GOT3 (cell line): ENCODE measurements around the gene KCTD21.
"Not testable (repeated sequence)": the region's sequence is repeated elsewhere in the genome, so short reads cannot be mapped to it uniquely, and the experiment has no call there.

Experiments
- DNase-seq: peaks from one replicate; lab custom pipeline; 2025; ENCODE audit warnings: mixed read lengths; lab: John Stamatoyannopoulos, UW

KCTD21 gene

DNA sequence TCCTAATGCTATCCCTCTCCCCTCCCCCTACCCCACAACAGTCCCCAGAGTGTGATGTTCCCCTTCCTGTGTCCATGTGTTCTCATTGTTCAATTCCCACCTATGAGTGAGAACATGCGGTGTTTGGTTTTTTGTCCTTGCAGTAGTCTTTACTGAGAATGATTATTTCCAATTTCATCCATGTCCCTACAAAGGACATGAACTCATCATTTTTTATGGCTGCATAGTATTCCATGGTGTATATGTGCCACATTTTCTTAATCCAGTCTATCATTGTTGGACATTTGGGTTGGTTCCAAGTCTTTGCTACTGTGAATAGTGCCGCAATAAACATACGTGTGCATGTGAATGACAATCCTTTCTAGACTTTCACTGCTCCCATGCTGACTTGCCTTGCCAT is 12.6 kb downstream of the KCTD21 start:
- not testable (repeated sequence) for DNase-seq

DNA sequence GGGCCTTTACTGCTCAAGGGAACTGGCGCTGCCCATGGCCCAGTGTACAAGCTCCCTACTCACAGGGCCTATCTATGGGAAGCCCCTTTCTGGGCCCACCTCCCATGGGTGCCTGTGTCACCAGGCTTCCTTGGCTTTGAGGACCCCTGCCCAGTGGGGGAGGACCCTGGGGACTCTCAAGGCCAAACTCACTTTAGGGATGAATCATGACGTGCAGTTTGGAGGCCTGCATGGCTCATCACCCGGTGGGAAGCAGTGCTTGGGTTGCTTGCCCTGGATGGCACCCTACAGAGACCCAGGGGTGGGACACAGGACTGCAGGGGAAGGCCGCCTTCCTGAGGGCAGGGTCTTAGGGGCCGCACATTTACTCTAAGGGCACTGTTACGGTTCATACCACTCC is 16.5 kb downstream of the KCTD21 start:
- DNase-seq: no peak

DNA sequence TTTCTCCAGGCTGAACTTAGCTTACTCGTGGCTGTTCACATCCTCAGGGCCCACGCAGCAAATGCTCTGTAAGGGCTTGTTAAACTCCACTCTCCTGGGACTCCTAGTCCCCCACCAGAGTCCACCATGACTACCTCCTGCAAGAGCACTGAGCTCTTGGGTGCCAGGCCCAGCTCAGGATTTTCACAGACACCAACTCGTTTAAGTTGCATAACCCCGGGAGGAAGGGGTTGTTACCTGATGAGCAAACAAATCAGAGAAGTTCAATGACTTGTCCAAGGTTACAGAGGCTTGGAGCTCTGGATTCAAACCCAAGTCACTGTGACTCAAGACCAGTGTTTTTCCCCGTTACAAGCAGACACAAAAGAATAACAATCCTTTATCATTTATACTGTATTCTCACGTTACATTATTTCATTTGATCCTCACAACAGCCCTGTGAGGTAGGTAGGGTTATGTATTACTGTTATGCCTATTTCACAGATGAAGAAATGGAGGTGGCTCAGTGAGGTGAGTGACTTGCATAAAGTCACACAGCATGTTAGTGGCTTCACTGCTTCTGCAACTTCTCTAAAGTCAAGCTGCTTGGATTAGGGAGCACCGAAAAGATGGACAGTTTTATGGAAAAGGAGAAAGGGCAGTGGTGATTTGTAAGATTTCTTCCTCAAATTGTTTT is 17.4 kb downstream of the KCTD21 start:
- no peak for DNase-seq

DNA sequence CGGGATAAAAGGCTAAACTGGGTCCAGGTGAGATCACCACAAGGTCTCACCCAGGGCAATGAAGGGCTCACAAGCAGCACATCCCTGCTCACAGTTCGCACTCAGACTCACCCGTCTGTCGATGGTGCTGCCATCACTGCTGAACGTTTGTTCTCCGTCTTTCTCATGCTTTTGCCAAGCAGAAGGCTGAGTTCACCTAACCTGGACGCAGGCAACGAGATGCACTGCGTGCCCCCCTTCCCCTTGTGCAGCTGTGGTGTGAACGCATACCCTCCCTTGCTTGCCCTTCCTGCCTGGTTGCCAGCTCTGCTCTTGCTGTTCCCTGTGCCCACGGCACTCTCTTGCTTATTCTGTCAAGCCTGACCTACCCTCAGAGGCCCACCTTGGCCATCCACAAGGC is 18.0 kb downstream of the KCTD21 start:
- no peak for DNase-seq

DNA sequence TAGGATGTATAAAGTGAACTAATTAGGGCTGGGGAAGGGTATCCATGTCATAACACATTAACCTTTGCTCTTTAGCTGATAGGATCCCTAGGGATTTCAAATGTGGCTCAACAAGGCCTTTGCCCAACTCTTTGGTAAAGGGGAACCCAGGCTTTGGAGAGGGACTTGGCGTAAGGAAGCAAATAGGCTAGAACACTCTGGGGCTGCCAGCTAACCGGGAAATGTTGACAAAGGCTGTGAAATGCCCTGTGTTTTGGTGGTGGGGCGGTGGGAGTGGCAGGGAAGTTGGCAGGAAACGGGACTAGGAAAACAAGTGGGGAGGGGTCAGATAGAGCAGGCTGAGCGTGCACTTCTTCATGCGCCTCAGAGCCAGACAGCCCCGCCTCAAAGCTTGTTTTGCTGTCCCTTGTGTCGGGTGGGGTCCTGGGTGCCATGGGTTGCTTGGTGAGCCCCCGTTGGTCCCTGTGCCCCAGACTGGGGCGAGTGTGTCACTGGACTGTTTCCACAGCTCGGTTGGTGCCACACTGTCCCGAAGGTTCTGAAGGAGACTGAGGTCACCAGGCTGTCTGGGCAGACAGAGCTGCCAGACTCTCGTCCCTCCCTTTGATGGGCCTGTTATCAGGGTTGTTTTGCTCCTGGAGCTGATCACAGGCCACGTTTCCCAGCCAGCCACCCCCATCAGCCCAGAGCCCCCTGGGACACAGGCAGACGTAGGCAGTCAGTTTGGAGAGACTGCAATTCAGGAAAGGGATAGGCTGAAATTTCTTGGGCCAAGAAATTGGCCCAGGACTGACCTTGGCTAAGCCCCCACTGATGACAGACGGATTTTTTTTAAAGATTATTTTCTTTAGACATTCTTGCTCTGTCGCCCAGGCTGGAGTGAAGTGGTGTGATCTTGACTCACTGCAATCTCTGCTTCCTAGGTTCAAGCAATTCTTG is 19.6 kb downstream of the KCTD21 start:
- DNase-seq: peak; percentile 23

DNA sequence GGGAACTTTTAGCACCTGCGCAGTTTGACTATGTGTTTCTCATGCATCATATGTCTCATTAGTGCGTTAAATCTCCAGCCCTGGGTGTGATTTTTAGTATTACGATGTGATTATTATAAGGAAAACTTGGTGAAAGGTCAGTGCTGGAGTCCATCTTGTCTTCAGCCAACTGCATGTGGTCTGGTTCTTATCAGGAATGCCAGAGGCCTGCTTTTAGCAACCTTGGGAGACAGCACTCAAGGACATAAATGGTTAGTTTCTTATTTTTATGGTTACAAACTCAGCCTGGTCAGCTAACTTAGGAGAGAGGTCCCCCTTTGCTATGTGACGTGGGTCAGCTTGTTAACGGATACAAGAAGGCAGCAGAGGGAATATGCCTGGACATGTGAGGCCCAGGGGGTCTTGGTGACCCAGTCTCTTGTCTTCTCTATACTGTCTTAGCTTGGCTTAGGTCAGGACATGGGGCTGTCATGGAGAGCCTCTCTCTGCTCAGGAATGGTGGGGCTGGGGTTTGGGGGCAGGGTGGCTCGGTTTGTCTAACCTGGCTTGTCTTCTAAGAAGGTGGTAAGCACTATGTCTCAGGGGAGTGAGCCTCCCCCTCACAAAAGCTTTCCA is 21.5 kb downstream of the KCTD21 start:
- no peak for DNase-seq

DNA sequence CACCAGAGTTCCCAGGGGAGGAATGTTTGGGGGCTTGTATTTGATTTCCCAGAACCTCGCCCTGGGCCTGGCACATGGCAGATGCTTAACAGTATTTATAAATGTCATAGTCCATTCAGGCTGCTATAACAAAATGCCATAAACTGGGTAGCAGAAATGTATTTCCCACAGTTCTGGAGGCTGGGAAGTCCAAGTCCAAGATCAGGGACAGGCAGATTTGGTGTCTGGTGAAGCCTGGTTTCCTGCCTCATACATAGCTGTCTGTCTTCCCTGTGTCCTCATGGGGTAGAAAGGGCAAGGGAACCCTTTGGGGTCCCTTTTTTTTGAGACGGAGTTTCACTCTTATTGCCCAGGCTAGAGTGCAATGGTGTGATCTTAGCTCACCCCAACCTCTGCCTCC is 24.0 kb downstream of the KCTD21 start:
- DNase-seq: no peak

DNA sequence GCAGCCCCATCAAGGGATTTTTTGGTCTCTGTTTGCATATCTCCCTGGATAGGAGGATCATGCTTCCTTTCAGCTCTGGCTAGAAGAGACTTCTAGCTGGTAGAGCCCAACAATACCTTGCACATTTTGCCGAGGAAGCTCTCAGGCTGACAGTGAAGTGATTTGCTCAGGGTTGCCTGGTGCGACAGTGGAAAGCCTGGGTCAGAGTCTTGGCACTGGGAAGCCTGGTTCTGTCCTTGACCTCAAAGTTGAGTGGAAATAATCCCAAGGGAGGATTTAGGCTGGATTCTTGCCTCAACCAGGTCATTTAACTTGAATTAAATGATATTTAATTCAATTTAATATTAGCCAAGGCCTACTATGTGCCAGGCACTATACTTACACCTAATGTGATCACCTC is 24.6 kb downstream of the KCTD21 start:
- no peak for DNase-seq

DNA sequence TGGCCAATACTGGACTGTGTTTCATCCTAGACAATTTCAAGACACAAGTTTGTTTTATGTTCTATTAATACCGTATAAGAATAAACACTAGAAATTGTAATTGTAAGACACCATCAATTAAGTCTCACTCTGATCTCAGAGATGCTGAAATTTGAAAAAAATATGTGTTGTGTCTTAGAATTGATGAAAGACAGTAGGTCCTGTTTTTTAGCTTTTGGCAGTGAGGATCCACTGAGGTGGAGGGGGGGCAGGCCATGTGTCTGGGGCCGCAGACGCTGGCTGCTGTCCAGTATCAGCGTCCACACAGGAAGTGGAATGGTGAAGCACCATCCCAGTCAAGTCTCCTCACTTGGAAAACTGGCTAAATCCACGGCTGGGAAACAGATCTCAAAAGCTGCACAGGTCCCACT is 26.5 kb downstream of the KCTD21 start:
- no peak for DNase-seq

DNA sequence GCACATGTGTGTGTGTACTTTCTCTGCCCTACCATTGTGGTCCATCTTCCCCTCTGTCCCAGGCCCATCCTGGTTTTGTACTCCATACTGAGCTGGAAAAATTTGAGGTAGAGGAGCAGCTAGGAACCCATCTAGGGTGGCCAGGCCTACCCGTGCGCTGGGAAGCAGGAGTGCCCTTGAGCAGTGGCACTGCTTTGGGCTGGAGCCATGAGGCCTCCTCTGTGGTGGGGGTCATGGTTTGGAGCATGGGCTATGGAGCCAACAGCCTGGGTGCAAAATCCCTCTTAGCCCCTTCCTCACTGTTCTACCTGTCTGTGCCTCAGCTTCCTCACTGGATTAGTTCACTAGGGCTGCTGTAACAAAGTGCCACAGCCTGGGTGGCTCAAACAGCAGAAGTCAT is 27.1 kb downstream of the KCTD21 start:
- no peak for DNase-seq

DNA sequence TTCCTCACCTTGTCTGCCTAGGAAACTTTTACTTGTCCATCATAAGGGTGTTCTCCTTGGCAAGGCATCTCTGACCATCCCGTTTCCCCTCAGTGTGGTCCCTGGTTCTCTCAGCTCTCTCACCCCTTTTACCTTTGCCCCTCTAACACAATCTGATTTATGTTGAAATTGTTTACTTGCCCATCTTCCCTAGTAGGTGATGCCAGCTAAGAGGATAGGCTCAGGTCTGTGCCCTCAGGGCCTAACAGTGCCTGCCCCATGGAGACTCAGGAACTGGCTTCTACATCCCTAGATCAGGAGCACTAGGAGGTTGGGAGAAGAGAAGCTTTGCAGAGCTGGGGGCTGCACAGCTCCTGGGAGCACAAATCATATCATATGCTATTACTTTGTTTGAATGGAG is 27.9 kb downstream of the KCTD21 start:
- DNase-seq: no peak

DNA sequence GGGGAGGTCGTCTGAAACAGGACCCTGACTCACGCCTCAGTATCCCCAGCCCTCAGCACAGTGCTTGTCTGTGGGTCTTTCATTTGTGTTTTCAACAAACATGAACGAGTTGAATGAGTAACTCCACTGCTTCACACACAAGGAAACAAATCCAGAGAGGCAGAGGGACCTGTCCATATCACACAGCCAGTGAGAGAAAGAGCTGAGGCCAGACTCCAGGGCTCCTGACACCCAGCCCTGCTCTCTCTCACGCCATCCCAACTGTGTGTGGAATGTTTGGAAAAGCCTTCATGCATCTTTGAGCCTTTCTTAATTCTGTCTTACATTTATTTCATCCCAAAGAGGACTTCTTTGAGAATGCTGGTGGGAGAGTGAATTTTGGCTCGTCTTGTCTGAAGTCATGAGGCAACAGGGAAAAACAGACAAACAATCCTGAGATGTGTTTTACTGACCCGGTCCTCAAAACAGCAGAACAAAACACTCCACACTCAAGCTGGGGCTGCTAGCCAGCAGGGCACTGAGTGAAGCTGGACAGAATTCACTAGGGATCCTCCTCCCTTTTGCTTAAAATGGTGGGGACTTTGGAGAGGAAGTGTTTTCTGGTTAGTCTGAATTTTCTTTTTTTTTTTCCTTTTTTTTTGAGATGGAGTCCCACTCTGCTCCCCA is 29.3 kb downstream of the KCTD21 start:
- no peak for DNase-seq

DNA sequence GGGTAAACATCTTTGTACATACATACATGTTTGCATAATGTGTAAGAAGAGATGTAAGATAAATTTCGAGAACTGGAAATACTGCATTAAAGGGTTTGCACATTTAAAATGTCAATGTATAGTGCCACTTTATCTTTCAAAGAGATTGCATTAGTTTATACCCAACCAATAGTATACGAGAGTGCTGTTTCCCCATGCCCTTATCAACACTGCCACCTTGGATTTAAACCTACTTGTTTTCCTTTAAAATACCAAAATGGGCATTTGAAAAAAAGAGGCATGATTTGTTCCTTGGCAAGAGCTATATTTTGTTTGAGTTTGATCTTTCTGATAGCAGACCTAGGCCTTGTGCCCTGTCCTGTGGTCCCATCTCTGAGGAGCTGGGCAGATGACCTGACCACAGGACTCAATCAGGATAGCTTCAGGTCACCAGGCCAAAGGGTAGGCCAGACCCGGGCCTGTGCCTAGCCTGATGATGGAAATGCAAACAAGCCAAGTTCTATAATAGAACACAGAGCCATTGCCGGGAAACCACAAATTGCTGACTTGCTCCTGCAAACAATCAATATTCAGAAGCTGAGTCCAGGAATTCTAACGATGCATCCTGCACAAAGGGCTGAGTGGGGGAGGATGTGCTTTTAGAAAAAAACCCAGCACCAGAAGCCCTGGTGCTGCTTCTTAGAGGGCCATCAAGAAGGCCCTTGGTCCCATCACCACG is 32.1 kb downstream of the KCTD21 start:
- DNase-seq: no peak

DNA sequence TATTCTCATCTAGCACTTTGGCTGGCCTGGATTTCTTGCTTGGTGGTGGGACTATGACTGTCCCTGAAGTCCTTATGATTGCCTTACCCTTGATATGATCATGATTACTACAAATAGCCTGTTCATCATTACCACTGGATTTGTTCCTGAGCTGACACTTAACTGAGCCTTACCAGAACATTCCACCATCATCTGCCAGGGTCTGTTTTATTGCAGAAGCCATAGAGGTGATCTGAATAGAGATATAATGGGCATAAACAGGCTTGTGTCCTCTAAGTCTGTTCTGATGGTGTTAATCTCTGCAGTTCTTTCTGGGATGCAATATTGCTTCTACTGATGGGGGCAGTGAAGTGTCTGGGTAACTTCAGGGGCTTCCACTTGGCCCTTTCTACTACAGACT is 36.6 kb downstream of the KCTD21 start:
- DNase-seq: no peak

DNA sequence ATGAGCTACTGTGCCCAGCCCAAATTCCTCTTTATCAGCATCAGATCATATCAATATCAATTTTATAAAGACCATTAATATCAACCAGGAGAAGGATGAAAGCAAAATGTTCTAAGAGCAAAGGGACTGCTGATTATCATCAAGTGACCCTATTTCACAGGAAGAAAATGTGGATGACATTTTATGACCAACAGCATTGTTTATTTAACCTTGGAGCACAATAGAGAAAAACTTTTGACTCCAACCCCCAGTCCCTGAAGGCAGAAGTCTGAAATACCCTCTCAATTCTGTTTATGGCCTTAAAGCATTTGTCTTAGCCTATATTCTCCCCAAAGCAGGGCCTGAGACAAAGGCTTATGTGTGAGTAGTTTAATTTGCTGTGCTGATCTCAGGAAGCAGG is 37.7 kb downstream of the KCTD21 start:
- DNase-seq: no peak

DNA sequence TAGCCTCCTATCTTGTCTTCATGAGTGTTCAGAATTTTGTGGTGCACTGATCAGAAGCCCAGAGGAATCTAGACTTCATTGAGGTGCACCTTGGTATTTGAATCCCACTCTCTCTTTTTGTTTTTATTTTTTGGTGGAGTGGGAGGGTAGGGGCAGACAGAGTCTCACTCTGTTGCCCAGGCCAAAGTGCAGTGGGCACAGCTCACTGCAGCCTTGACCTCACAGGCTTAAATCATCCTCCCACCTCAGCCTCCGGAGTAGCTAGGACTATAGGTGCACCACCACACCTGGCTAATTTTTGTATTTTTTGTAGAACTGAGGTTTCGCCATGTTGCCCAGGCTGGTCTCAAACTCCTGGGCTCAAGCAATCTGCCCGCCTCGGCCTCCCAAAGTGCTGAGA is 38.1 kb downstream of the KCTD21 start:
- DNase-seq: no peak

DNA sequence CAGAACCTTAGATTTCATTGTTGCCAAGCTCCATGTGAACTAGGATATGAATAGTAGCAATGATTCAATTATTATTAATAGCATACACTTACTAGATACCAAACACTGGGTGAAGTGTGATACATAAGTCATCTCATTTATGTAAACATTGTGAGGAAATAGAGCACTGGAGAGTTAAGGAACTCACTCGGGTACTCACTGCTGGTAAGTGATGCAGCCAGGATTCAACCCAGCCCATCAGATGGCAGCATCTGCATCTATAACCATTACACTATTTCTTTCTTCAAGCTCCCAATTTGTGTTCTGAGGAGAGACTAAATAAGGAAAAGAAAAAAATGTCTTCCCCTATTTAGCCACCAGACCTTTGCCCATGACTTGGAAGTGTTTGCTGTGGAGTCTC is 38.8 kb downstream of the KCTD21 start:
- no peak for DNase-seq

DNA sequence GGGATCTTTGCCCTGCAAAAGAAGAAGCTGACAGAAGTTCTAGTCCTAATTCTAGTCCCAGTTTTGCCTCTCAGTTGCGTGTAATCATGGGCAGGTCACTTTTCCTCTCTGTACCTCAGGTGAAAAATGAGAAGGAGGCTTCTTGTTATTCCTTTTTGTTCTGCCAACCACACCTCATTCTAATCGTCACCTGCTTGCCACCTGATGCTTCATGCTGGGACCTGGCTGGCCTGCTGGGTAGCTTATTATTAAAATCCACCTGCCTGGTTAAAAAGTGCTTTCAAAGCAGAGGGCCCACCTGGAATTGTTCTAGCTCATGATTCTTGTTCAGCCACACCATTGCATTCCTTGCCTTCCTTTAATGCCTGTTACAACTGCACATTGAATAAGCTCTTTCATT is 40.6 kb downstream of the KCTD21 start:
- DNase-seq: no peak

DNA sequence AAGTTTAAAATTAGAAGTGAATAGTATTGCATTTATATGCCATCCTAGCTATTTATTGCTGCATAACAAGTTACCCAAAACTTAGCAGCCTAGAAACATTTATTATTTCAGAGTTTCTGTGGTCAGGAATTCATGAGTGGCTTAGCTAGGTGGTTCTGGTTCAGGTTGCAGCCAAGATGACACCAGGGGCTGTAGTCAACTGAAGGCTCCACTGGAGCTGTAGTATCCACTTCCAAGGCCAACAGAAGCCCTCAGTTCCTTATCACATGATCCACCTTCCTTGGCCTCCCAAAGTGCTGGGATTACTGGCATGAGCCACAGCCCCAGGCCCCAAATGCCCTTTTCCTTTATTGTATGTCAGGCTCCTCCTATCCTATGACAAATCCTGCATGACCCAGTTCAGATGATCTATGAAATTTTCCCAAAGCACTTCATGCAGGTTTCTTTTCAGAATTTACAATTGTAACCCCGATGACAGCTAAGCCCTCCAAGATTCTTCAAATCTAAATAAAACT is 42.9 kb downstream of the KCTD21 start:
- DNase-seq: no peak

DNA sequence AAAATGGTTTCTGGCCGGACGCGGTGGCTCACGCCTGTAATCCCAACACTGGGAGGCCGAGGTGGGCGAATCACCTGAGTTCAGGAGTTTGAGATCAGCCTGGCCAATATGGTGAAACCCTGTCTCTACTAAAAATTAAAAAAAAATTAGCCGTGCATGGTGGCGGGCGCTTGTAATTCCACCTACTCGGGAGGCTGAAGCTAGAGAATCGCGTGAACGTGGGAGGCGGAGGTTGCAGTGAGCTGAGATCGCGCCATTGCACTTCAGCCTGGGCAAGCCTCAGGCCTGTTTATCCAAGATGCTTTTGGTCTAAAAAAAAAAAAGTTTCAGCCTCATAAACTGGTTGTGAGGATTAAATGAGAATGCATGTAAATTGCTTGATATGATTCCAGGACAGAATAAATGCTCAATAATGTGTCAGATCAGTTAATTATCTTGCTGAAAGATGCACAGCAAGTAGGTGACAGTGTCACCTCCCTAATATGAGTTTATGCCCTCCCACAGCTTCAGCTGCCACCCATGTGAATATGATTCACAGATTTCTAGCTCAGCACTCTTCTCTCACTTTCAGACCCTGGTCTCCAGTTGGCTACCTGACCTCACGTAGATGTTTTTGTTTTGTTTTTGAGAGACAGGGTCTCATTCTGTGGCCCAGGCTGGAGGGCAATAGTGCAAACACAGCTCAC is 47.9 kb downstream of the KCTD21 start:
- no peak for DNase-seq
